ENCODE results near the gene KCNJ5.

Gene KCNJ5

GRCh38 chr11:128948583-128948982 is 57.4 kb downstream of the KCNJ5 start:
- no peak for TF ChIP-seq TOX (CRISPR knock-in tag; IDR thresholded peaks at IDR 0.05; ENCODE audit: borderline replicate concordance)
- TF ChIP-seq SNAI2 (CRISPR knock-in tag; IDR thresholded peaks at IDR 0.05) = no peak
- TF ChIP-seq ZNF8 (CRISPR knock-in tag; IDR thresholded peaks at IDR 0.05) = no peak
- no peak for TF ChIP-seq ARNTL (CRISPR knock-in tag; IDR thresholded peaks at IDR 0.05; ENCODE audit: borderline replicate concordance, low read depth)
- no peak for TF ChIP-seq ESRRG (CRISPR knock-in tag; IDR thresholded peaks at IDR 0.05)
- TF ChIP-seq RARB (CRISPR knock-in tag; IDR thresholded peaks at IDR 0.05) = no peak
- no peak for TF ChIP-seq GLIS3 (CRISPR knock-in tag; IDR thresholded peaks at IDR 0.05)
- no peak for TF ChIP-seq BACH2 (CRISPR knock-in tag; IDR thresholded peaks at IDR 0.05; ENCODE audit: borderline replicate concordance)
- no peak for TF ChIP-seq TSHZ2 (CRISPR knock-in tag; IDR thresholded peaks at IDR 0.05)
- TF ChIP-seq ISL1 (CRISPR knock-in tag; IDR thresholded peaks at IDR 0.05) = no peak
- no peak for TF ChIP-seq ZNF565 (CRISPR knock-in tag; conservative IDR thresholded peaks at IDR 0.05; ENCODE audit: low read depth)
- TF ChIP-seq, protein P1, sequence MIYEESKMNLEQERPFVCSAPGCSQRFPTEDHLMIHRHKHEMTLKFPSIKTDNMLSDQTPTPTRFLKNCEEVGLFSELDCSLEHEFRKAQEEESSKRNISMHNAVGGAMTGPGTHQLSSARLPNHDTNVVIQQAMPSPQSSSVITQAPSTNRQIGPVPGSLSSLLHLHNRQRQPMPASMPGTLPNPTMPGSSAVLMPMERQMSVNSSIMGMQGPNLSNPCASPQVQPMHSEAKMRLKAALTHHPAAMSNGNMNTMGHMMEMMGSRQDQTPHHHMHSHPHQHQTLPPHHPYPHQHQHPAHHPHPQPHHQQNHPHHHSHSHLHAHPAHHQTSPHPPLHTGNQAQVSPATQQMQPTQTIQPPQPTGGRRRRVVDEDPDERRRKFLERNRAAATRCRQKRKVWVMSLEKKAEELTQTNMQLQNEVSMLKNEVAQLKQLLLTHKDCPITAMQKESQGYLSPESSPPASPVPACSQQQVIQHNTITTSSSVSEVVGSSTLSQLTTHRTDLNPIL (CRISPR knock-in tag; IDR thresholded peaks at IDR 0.05; ENCODE audit: low read depth) = no peak
- TF ChIP-seq, protein P2, sequence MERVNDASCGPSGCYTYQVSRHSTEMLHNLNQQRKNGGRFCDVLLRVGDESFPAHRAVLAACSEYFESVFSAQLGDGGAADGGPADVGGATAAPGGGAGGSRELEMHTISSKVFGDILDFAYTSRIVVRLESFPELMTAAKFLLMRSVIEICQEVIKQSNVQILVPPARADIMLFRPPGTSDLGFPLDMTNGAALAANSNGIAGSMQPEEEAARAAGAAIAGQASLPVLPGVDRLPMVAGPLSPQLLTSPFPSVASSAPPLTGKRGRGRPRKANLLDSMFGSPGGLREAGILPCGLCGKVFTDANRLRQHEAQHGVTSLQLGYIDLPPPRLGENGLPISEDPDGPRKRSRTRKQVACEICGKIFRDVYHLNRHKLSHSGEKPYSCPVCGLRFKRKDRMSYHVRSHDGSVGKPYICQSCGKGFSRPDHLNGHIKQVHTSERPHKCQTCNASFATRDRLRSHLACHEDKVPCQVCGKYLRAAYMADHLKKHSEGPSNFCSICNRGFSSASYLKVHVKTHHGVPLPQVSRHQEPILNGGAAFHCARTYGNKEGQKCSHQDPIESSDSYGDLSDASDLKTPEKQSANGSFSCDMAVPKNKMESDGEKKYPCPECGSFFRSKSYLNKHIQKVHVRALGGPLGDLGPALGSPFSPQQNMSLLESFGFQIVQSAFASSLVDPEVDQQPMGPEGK (CRISPR knock-in tag; IDR thresholded peaks at IDR 0.05; ENCODE audit: borderline replicate concordance) = no peak
- TF ChIP-seq, protein P3, sequence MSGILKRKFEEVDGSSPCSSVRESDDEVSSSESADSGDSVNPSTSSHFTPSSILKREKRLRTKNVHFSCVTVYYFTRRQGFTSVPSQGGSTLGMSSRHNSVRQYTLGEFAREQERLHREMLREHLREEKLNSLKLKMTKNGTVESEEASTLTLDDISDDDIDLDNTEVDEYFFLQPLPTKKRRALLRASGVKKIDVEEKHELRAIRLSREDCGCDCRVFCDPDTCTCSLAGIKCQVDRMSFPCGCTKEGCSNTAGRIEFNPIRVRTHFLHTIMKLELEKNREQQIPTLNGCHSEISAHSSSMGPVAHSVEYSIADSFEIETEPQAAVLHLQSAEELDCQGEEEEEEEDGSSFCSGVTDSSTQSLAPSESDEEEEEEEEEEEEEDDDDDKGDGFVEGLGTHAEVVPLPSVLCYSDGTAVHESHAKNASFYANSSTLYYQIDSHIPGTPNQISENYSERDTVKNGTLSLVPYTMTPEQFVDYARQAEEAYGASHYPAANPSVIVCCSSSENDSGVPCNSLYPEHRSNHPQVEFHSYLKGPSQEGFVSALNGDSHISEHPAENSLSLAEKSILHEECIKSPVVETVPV (CRISPR knock-in tag; IDR thresholded peaks at IDR 0.05) = no peak
- TF ChIP-seq OSR1 (CRISPR knock-in tag; IDR thresholded peaks at IDR 0.05) = no peak
- no peak for TF ChIP-seq ZC3H10 (CRISPR knock-in tag; IDR thresholded peaks at IDR 0.05)
- peak; percentile 51 for ATAC-seq

DNA sequence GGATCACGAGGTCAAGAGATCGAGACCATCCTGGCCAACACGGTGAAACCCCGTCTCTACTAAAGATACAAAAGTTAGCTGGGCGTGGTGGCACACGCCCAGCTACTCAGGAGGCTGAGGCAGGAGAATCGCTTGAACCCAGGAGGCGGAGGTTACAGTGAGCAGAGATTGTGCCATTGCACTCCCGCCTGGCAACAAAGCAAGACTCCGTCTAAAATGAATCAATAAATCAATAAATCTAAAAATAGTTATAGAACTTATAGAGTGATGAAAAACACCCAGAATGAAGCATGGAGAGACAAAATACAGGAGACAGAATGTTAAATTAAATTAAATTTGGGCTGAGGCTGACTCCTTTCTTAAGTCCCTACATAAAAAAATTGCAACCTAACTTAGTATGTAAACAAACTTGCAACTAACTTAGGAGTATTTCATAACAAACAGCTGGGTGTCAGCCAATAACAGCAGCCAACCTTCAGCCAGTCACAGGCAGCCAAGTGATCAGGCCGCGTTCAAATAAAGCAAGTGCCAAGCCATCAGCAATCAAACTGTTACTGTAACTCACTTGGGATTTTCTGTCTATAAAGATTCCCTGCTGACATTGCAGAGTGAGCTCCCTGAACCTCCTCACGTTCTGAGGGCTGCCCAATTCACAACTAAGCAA is 58.8 kb downstream of the KCNJ5 start:
- no peak for ATAC-seq
- TF ChIP-seq ZNF8 (CRISPR knock-in tag; IDR thresholded peaks at IDR 0.05) = no peak
- no peak for TF ChIP-seq ZFP30 (CRISPR knock-in tag; IDR thresholded peaks at IDR 0.05)
- TF ChIP-seq ZNF70 (CRISPR knock-in tag; IDR thresholded peaks at IDR 0.05) = no peak
- TF ChIP-seq, protein P2 (CRISPR knock-in tag; IDR thresholded peaks at IDR 0.05; ENCODE audit: borderline replicate concordance) = no peak
- TF ChIP-seq, protein P3 (CRISPR knock-in tag; IDR thresholded peaks at IDR 0.05) = no peak
- no peak for TF ChIP-seq ISL1 (CRISPR knock-in tag; IDR thresholded peaks at IDR 0.05)
- no peak for TF ChIP-seq ZC3H10 (CRISPR knock-in tag; IDR thresholded peaks at IDR 0.05)
- TF ChIP-seq ZFP3 (CRISPR knock-in tag; IDR thresholded peaks at IDR 0.05) = no peak
- TF ChIP-seq POU6F1 (CRISPR knock-in tag; IDR thresholded peaks at IDR 0.05; ENCODE audit: borderline replicate concordance, low read depth) = no peak
- no peak for TF ChIP-seq SNAI2 (CRISPR knock-in tag; IDR thresholded peaks at IDR 0.05)
- no peak for TF ChIP-seq TOX (CRISPR knock-in tag; IDR thresholded peaks at IDR 0.05; ENCODE audit: borderline replicate concordance)
- no peak for TF ChIP-seq OSR1 (CRISPR knock-in tag; IDR thresholded peaks at IDR 0.05)
- TF ChIP-seq ZNF565 (CRISPR knock-in tag; conservative IDR thresholded peaks at IDR 0.05; ENCODE audit: low read depth) = no peak
- TF ChIP-seq, protein P1 (CRISPR knock-in tag; IDR thresholded peaks at IDR 0.05; ENCODE audit: low read depth) = no peak
- no peak for TF ChIP-seq TSHZ2 (CRISPR knock-in tag; IDR thresholded peaks at IDR 0.05)
- TF ChIP-seq ARNTL (CRISPR knock-in tag; IDR thresholded peaks at IDR 0.05; ENCODE audit: borderline replicate concordance, low read depth) = no peak
